GM12892 (cell line): ENCODE measurements around the gene CBFA2T3.

Experiments
- POLR2A ChIP-seq: IDR thresholded peaks from 2 replicates; pipeline ENCODE4 v1.6.1; 2011; ENCODE audit warnings: low read depth, low read length, control low read depth
- POLR2AphosphoS5 ChIP-seq: IDR thresholded peaks from 2 replicates; pipeline ENCODE4 v1.6.1; 2011; ENCODE audit warnings: low read depth, low read length, control low read depth
- TAF1 ChIP-seq: IDR thresholded peaks from 2 replicates; pipeline ENCODE4 v1.6.1; 2011; ENCODE audit warnings: low read depth, mild to moderate bottlenecking, control low read depth, low read length, borderline replicate concordance

DNA sequence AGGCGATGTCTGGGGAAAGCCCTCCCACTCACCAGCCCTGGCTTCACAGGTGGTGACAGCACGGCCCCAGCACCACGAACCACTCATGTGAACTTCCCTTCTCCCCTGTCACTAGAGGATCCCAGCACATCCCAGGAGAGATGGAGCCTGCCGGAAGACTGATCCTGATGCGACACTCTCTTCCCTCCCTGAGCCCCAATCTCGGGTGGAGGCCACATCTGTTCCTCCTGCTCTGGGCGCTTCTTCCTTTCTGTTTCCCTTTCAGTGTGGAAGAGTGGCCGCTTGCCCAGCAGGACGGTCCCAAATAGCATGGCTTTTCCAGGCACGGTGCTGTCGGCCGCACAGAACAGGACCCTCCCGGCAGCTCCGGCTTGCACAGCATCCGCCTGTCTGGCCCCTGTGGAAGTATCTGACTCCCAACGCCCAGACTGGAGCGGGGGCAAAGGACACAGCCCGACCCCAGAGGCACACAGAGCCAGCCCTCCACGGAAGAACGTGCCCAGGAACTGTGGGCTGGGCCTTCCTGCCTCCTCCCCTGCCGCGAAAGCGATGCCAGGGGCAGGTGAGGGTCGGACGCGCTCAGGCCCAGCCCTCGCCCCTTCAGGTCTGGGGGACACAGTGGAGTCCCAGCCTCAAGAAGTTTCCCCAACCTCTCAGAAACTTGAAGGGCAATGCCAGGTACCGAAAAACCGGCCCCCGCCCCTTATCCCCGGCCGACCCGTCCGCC is 37.6 kb downstream of the CBFA2T3 start:
- TF ChIP-seq POLR2AphosphoS5: no peak
- TF ChIP-seq POLR2A: peak; percentile 28; the same call in 1 of the 2 replicates
- no peak for TF ChIP-seq TAF1
